ENCODE measurements around the gene ETV1.
A peak's percentile ranks its signal among the peaks of the same experiment; 100 is the strongest.
"Not testable (repeated sequence)": the region's sequence is repeated elsewhere in the genome, so short reads cannot be mapped to it uniquely, and the experiment has no call there.

ETV1 gene

DNA sequence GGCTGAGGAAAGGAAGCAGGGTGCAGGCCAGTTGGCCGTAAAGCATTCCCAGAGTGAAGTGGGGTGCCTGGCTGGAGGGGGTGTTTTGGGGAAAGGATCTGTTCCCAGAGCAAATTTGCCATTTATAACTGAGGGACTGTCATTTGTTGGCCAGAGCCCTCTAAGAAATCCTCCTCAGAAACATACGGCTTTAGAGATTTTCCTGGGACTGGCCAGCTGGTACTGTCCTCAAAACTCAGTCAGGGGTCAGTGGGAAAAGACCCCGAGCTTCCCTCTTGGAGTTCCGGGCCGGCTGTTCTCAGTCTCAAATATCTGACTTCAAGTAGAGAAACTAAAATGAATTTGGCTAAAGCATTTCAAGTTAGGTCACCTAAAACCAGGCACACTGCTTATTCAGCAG, 55.9 kb downstream of the ETV1 start:
- H3K36me3 ChIP-seq (replicated peaks): no peaks in the 10 kb centered on the region
- H3K4me1 ChIP-seq: no peaks in the 10 kb centered on the region
- H3K4me3 ChIP-seq: no peak overlapping the region
- H3K27me3 ChIP-seq (ENCODE audit: low read depth): no peaks in the 10 kb centered on the region
- in situ Hi-C loops (cut with MboI; ENCODE audit: low sequenced_read_pairs): no loop called here
- no peak for DNase-seq (ENCODE audit: low spot score in 2 of 2)
- no peaks in the 10 kb centered on the region for H3K9me3 ChIP-seq

DNA sequence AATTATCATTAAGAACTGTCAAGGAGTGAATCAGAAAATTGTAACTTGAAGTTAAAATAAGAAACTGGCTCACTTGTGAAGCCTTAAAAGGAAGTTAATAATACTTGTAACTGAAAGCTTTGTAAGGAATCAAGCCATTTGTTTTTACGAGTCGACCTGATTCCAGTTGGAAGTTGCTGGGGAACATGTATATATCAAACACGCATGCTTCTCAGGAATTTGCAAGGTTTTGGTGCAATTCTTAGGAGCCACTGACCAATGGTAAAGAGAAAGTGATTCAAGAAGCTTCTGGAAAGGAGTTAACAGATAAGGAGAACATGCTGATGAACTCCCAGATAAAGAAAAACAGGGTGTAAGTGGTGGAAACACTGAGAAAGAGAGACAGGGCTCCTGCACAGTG, 56.4 kb downstream of the ETV1 start:
- H3K4me1 ChIP-seq: no peaks in the 10 kb centered on the region
- no peak overlapping the region for H3K4me3 ChIP-seq
- no peaks in the 10 kb centered on the region for H3K27me3 ChIP-seq (ENCODE audit: low read depth)
- no peaks in the 10 kb centered on the region for H3K9me3 ChIP-seq
- H3K36me3 ChIP-seq (replicated peaks): no peaks in the 10 kb centered on the region
- in situ Hi-C loops (cut with MboI; ENCODE audit: low sequenced_read_pairs): no loop called here
- no peak for DNase-seq (ENCODE audit: low spot score in 2 of 2)

DNA sequence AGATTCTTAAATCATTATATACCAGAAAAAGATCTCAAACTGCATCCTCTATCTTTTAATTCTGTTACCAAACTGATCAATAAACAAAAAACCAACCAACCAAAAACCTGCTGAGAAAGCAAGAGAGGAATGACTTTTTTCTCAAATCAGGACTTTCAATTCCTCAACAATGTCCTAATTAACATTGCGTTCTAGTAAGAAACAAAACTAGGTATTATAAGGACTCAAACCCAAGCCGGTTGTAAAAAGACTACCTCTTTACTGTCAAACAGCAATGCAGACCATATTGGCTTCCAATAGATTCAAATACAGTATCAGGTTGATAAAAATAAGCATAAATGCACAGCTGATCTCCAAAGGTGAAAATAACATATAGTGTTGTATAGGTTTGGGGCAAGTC, 57.3 kb downstream of the ETV1 start:
- H3K4me3 ChIP-seq: no peak overlapping the region
- H3K9me3 ChIP-seq: no peaks in the 10 kb centered on the region
- in situ Hi-C loops (cut with MboI; ENCODE audit: low sequenced_read_pairs): no loop called here
- DNase-seq (ENCODE audit: low spot score in 2 of 2): no peak
- no peaks in the 10 kb centered on the region for H3K4me1 ChIP-seq
- no peaks in the 10 kb centered on the region for H3K27me3 ChIP-seq (ENCODE audit: low read depth)
- no peaks in the 10 kb centered on the region for H3K36me3 ChIP-seq (replicated peaks)

DNA sequence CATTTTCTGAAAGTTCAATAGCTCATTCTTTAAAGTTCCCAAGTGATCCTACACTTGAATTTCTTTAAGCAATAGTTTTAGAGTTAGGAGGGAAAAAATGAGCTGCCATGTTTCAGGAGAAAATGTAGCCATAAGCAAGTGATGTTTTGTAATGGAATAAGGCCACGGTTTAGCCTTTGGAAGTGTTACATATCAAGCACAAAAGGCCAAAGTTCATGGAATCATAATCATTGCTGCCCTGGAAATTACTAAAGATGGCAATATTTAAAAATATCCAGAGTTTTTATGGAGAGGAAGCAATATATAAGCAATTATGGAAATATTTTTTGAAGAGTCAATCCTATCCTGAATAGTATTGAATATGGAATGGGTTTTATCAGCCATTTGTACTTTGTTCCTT, 68.4 kb downstream of the ETV1 start:
- H3K4me1 ChIP-seq: peaks cover 10% of the 10 kb centered on the region
- no peaks in the 10 kb centered on the region for H3K27me3 ChIP-seq (ENCODE audit: low read depth)
- no peaks in the 10 kb centered on the region for H3K36me3 ChIP-seq (replicated peaks)
- no peaks in the 10 kb centered on the region for H3K9me3 ChIP-seq
- no peak for DNase-seq (ENCODE audit: low spot score in 2 of 2)
- no peak overlapping the region for H3K4me3 ChIP-seq
- in situ Hi-C loops (cut with MboI; ENCODE audit: low sequenced_read_pairs): no loop called here

DNA sequence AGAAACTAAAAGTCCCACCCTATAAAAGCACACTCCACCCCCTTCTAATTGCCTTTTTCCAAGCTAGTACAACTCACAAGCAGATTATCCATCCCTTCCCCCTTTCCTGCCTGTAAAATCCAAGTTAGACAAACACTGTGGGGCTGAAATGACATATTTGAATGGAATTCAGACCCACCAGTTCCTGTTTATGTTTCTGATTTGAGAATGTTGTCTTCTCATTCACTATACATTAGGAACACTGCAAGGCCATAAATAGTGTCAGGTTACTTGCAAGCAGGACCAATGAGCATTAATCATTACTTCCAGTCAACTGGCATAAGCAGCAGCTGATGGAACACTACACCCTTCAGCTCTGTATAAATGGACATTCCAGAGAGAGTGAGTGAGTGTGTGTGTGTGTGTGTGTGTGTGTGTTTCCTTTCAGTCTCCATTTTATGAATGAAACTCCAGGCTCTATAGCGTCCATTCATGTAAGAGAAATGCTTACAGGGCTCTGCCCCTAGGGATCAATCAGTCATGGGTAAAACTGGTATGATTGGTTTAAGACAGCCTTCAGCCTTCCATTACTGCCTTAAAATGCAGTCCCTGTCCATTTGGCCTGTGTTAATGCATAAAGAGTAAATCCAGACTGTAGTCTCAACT, 69.3 kb downstream of the ETV1 start:
- DNase-seq (ENCODE audit: low spot score in 2 of 2): peak; percentile 80 to 96
- in situ Hi-C loops (cut with MboI; ENCODE audit: low sequenced_read_pairs): no loop called here
- Histone ChIP-seq H3K36me3 (replicated peaks) (no peaks in the 10 kb centered on the region), H3K4me1 (peaks cover 10% of the 10 kb centered on the region), H3K27me3 (ENCODE audit: low read depth) (no peaks in the 10 kb centered on the region), H3K9me3 (no peaks in the 10 kb centered on the region), H3K4me3 (no peak overlapping the region)

DNA sequence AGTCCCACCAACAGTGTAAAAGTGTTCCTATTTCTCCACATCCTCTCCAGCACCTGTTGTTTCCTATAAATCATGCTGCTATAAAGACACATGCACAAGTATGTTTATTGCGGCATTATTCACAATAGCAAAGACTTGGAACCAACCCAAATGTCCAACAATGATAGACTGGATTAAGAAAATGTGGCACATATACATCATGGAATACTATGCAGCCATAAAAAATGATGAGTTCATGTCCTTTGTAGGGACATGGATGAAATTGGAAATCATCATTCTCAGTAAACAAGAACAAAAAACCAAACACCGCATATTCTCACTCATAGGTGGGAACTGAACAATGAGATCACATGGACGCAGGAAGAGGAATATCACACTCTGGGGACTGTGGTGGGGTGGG, 71.1 kb downstream of the ETV1 start:
- H3K4me1 ChIP-seq: peaks cover 10% of the 10 kb centered on the region
- in situ Hi-C loops (cut with MboI; ENCODE audit: low sequenced_read_pairs); H3K9me3 ChIP-seq; H3K4me3 ChIP-seq; DNase-seq (ENCODE audit: low spot score in 2 of 2); H3K36me3 ChIP-seq (replicated peaks); H3K27me3 ChIP-seq (ENCODE audit: low read depth): not testable (repeated sequence)

DNA sequence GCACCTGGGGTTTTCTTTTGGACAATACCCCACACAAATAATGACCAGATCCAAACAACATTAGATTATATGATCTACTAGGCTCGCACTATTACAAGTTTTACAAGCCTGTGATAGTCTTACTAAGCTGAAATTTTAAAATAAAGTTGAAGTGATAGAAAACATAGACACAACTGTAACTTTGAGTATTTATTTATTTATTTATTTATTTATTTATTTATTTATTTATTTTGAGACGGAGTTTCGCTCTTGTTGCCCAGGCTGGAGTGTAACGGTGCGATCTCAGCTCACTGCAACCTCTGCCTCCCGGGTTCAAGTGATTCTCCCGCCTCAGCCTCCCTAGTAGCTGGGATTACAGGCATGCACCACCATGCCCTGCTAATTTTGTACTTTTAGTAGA, 72.4 kb downstream of the ETV1 start:
- H3K27me3 ChIP-seq (ENCODE audit: low read depth); H3K36me3 ChIP-seq (replicated peaks); H3K4me3 ChIP-seq; DNase-seq (ENCODE audit: low spot score in 2 of 2); H3K9me3 ChIP-seq; in situ Hi-C loops (cut with MboI; ENCODE audit: low sequenced_read_pairs): not testable (repeated sequence)
- H3K4me1 ChIP-seq: peaks cover 10% of the 10 kb centered on the region

DNA sequence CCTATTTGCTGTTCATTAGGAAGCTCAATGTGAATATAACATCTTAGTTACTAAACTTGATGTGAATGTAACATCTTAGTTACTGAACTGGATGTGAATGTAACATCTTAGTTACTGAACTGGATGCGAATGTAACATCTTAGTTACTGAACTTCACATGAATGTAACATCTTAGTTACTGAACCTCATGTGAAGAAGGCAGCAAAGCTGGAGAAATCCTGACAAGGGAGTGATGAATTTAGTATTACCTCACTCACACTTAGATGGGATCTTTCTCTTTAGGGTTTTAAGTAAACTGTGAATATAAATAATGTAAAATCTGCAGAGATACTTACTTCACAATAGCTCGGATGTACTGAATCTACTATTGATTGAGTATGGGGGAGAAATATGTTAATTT, 73.6 kb downstream of the ETV1 start:
- no peaks in the 10 kb centered on the region for H3K36me3 ChIP-seq (replicated peaks)
- H3K27me3 ChIP-seq (ENCODE audit: low read depth): no peaks in the 10 kb centered on the region
- no peaks in the 10 kb centered on the region for H3K9me3 ChIP-seq
- peaks cover 10% of the 10 kb centered on the region for H3K4me1 ChIP-seq
- DNase-seq (ENCODE audit: low spot score in 2 of 2): no peak
- no peak overlapping the region for H3K4me3 ChIP-seq
- in situ Hi-C loops (cut with MboI; ENCODE audit: low sequenced_read_pairs): no loop called here

DNA sequence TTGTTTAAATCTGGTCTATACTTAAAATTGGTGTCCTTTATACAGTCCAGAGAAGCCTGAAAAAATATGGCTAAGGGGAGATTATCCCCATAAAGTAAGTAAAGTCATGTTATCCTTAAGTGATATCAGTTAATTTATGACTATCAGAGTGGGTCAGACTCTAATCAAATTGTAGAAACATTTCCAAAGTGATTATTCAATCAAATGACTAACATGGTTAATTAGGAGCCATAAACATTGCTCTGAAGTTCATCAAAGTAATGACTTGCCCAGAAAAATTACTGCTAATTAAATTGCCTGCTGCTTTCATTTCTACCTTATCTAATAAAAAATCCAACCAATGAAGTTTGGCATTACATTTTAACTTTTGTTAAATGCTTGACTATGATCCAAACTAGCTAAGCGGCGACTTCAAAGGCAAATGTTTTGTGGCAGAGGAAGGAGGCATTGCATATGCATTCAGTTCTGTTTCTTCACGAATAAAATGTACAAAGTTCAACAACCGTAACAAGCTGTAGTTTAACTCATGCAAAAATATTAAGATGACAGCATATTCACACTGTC, 76.7 kb downstream of the ETV1 start:
- DNase-seq (ENCODE audit: low spot score in 2 of 2): no peak
- in situ Hi-C loops (cut with MboI; ENCODE audit: low sequenced_read_pairs): no loop called here
- no peak overlapping the region for H3K4me3 ChIP-seq
- no peaks in the 10 kb centered on the region for H3K36me3 ChIP-seq (replicated peaks)
- no peaks in the 10 kb centered on the region; the same call in 1 of the 2 replicates for H3K4me1 ChIP-seq
- no peaks in the 10 kb centered on the region for H3K9me3 ChIP-seq
- H3K27me3 ChIP-seq (ENCODE audit: low read depth): no peaks in the 10 kb centered on the region

DNA sequence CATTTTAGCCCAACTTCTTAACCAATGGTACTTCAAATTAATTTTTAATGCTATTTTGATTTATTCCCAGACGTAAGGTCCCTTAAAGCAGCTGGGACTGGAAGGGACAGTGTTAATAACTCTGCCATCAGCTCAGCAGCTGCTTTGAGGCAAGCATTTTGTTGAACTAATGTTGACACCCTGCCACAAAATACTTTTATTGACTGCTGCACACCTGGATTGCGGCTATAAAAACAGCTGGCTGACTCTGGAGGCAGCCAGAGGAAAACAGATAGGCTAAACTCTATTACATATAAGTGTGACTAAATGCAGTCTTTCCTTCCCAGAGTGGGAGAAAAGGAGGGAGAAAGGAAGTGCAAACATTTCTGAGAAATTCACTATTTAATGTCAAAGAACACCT, 77.6 kb downstream of the ETV1 start:
- no peaks in the 10 kb centered on the region for H3K9me3 ChIP-seq
- H3K4me1 ChIP-seq: no peaks in the 10 kb centered on the region; the same call in 1 of the 2 replicates
- H3K36me3 ChIP-seq (replicated peaks): no peaks in the 10 kb centered on the region
- in situ Hi-C loops (cut with MboI; ENCODE audit: low sequenced_read_pairs): no loop called here
- no peak overlapping the region for H3K4me3 ChIP-seq
- no peak for DNase-seq (ENCODE audit: low spot score in 2 of 2)
- no peaks in the 10 kb centered on the region for H3K27me3 ChIP-seq (ENCODE audit: low read depth)

DNA sequence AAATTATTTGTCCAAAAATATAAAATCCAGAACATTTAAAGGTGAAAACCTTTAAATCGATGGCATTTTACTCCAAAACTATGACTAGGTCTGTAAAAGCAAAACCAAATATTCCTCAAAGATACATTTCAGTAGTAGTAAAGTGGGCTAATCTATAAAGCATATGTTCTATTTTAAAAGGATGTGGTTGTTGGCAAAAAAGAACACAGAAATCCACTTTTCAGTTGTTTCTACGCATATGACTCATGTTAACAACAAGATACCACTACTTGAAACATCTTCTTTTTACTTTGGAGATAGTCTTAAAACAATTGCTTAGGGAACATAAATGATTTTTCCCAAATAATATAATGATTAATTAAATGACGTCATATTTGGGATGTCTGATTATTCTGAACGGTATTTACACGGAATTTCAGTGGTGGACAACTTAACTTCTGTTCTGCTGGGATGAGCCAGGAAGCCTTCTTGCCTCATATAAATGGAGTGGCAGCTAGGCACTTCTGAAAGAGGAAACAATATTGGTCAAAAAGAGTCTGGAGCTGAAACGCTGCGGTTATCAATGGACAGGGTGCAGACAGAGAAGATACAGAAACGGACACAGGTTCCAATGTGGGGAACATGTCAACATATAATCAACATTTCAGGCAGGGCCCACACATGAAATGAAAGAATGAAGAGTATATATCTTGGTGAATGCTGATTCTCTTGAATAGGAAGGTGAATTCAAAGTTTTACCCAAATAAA, 78.5 kb downstream of the ETV1 start:
- Histone ChIP-seq H3K9me3 (no peaks in the 10 kb centered on the region), H3K27me3 (ENCODE audit: low read depth) (no peaks in the 10 kb centered on the region), H3K36me3 (replicated peaks) (no peaks in the 10 kb centered on the region), H3K4me1 (no peaks in the 10 kb centered on the region; the same call in 1 of the 2 replicates), H3K4me3 (no peak overlapping the region)
- in situ Hi-C loops (cut with MboI; ENCODE audit: low sequenced_read_pairs): no loop called here
- no peak for DNase-seq (ENCODE audit: low spot score in 2 of 2)

DNA sequence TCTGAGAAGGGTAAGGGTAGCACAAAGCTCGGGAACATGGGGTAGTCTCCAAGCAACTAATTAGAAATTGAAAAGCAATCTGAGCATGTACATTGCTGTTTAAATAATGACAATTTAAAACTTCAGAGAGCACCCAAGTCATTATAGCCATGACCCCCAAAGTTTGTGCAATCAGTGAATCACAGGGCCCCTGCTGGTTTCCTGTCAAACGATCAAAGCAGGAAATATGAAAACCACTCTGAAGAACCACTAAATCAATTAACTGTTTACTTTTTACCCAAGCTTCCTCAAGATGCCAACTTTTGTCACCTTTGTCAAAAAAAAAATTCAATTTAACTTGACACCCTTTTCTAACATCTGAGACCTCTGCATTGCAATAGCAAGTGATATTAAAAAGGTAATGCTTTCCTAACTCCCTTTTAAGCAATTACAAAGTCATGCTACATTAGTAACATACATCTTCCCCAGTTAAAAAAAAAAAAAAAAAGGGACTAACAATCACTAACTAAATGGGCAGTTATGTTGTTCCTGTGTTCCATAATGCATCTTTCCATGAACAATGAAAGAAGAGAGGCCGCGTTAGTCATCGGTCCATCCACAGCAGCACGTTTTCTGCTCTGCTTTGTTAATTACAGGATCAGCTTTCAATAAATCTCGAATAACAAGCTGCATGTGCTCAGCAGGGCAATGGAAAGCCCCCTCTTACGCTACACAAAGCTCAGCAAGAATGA, 80.6 kb downstream of the ETV1 start:
- in situ Hi-C loops (cut with MboI; ENCODE audit: low sequenced_read_pairs): no loop called here
- H3K27me3 ChIP-seq (ENCODE audit: low read depth): no peaks in the 10 kb centered on the region
- no peaks in the 10 kb centered on the region for H3K9me3 ChIP-seq
- H3K36me3 ChIP-seq (replicated peaks): no peaks in the 10 kb centered on the region
- H3K4me1 ChIP-seq: peaks cover 11% of the 10 kb centered on the region
- H3K4me3 ChIP-seq: no peak overlapping the region
- no peak for DNase-seq (ENCODE audit: low spot score in 2 of 2)

DNA sequence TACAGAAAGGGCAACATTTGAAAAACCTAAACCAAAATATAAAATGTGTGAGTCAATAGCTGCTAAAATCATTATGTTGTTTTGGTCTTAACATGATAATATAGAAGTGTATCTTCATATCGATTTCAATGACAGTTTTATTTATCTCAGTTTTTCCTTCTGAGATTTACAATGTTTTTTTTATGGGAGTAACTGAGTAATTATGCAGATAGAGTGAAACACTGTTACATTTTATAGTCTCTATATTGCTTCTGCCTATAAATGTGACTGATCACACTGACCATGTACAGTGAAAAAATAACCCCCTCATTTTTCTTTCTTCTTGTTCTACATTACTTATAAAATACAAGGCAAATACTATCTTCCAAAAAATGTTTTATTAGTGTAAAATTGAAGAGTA, 81.6 kb downstream of the ETV1 start:
- no peak for DNase-seq (ENCODE audit: low spot score in 2 of 2)
- Histone ChIP-seq H3K27me3 (ENCODE audit: low read depth) (no peaks in the 10 kb centered on the region), H3K4me1 (peaks cover 11% of the 10 kb centered on the region), H3K4me3 (no peak overlapping the region), H3K9me3 (no peaks in the 10 kb centered on the region), H3K36me3 (replicated peaks) (no peaks in the 10 kb centered on the region)
- in situ Hi-C loops (cut with MboI; ENCODE audit: low sequenced_read_pairs): no loop called here

DNA sequence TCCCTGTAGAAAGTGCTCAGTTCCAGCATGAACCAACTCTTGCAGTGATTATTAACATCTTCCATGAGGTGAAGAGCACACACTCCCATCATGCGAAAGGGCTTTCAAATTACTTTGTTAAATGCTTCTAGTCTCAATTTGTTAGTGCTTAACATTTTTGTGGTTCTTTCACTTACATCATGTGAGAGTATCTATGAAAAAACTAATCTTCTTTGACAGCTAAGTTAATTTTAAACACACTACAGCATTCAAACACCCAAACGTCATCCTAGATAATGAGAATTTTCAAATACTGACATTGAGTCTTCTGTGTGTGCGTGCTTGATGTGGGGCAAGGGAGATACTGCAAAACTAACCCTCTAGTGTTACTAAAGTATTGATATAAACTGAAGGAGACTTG, 84.8 kb downstream of the ETV1 start:
- no peak for DNase-seq (ENCODE audit: low spot score in 2 of 2)
- no peaks in the 10 kb centered on the region for H3K27me3 ChIP-seq (ENCODE audit: low read depth)
- in situ Hi-C loops (cut with MboI; ENCODE audit: low sequenced_read_pairs): no loop called here
- peaks cover 11% of the 10 kb centered on the region for H3K4me1 ChIP-seq
- H3K9me3 ChIP-seq: no peaks in the 10 kb centered on the region
- H3K36me3 ChIP-seq (replicated peaks): no peaks in the 10 kb centered on the region
- H3K4me3 ChIP-seq: no peak overlapping the region

Data from HAP-1 (cell line).